Measurements from ENCODE around the gene ABCA4.

The ABCA4 gene

GRCh38 chr1:94025383-94026340, 95.3 kb downstream of the ABCA4 start:
- DNase-seq: no peak

GRCh38 chr1:94024104-94024792, 96.7 kb downstream of the ABCA4 start:
- no peak for DNase-seq

DNA sequence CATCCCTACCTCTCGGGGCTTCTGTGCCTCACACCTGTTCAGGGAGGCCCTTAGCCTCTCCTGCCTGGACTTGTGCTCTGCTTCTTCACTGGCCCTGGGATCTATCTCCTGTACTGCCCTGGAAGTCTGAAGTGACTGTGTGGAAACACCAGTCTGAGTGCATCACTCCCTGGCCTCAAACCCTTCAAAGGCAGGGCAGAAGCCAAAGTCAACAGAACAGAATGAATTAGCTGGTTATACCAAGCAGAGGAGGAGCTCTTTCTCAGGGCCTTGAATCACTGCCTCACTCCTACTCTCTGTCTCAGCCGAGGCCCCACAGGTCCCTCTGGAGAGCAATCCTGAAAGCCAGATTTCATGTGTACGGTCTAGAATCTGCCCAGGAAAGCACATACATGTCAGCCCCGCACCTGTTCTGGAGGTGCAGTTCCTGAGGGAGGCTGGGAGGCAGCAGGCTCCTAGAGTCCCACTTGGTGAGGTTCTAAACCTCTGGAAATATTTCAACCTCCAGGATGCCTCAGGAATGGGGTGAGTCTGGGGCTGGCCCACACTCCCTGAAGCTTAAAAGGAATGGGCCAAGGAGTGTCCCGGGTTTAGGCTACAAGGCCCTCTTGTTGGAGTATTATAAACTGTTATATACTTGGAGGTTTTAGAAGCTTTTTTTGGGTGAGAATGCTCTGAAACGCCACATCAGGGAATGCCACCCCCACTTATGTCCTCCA, 98.3 kb downstream of the ABCA4 start:
- DNase-seq: no peak

DNA sequence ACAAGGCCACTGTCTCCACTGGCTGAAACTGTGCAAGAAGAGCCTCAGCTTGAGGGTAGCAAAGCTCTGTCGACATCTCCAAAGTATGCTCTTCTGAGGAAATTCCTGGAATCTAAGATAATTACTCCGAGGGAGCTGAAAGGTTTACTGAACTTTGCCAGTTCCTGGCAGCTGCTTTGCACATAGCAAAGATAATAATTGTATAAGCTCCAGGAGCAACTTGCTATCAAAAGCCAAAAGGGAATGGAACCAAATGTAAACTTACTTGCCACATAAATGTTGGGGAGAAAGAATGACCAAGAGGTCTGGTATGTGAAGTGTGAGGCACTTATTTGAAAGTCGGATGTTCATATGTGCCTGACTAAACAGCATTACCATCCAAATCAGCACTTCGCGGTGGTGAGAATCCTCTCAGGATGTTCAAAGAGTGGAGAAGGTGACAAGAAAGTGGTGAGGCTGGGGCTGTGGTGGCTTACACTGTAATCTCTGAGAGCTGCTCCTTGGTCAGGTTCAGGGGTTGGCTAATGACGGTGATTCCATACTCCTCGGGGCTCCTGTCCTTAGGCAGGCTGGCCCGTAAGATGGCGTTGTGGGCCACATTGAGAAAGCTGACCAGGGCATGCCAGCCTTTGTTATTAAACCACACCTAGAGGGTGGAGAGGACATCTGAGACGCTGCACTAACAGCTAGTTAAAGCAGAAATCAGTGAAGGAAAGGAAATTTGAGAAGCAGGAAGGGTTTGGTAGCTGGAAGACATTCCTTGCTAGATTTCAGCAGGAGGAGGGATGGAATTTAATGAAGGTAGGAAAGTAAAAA, 100.0 kb downstream of the ABCA4 start:
- DNase-seq: no peak

DNA sequence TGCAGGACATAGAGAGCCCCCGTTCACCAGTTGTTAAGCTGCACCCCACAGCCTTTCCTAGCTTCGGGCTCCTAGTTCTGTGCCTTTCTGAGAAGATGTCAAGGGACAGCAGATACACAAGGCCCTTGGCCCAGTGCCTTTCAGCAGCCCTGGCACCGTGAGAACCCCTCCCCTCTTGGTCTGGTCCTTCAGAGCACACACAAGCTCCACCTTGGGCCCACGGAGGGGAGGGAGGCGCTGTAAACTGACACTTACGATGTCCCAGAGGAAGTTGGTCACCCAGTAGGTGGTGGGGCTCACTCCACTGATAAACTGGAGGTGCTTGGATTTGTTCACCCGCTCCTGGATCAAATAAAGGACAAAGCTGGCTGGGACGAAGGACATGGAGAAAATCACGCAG, 101.6 kb downstream of the ABCA4 start:
- no peak for DNase-seq

- DNase-seq: peak; percentile 29
Measured at GRCh38 chr1:94017155-94017829, 103.7 kb downstream of the ABCA4 start.

DNA sequence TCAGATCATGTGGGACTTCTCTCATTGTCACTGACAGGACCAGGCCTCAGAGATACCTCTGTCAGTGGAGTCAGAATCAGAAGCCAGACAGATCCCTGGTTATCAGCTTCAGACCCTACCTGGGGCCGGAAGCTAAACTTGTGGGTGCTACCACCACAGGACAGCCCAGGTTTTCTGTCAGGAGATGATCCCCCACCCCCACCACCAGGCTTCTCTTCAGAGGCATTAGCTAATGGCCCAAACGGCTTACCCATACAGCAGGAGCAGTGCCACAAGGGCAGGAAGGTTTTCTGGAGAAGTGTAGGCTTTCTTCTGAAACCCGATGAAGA, 105.5 kb downstream of the ABCA4 start:
- DNase-seq: no peak

DNA sequence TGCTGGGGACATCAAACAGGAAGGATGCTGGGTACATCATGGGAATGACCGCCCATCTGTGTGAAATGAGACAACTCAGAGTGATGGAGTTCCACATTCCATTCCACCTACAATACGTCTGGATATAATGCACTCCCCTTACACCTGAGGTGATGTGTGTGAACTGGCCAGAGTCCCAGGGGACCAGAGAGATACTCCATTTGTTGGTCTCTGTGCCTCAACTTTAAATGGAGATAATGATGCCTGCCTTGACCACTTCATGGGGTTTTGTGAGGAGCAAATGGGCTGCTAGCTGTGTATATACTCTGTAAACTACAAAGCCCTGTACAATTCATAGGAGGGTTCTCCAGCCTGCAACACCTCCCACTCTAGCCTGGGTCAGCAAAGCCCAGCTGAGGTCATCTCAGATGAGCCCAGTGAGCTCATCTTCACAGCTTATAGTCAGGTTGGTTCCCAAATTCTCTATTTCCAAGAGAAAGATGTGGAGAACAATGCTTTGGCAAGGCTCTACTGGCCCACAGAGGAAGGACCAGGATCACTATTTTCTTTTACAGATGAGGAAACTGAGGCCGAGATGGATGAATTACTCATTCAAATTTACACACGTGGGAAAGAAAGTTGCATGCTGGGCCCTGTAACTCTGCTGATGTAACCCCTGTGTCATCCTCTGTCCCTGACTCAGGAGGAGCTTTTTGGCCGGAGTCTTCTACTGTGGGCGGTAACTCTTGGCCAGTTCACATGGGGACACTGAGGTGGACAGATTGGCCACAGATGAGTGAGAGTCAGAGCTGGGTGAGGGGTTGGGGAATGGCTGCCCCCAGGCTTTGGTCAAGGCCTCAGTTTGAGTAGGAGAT, 106.1 kb downstream of the ABCA4 start:
- no peak for DNase-seq

GRCh38 chr1:94014087-94014486, 106.9 kb downstream of the ABCA4 start:
- no peak for DNase-seq

DNA sequence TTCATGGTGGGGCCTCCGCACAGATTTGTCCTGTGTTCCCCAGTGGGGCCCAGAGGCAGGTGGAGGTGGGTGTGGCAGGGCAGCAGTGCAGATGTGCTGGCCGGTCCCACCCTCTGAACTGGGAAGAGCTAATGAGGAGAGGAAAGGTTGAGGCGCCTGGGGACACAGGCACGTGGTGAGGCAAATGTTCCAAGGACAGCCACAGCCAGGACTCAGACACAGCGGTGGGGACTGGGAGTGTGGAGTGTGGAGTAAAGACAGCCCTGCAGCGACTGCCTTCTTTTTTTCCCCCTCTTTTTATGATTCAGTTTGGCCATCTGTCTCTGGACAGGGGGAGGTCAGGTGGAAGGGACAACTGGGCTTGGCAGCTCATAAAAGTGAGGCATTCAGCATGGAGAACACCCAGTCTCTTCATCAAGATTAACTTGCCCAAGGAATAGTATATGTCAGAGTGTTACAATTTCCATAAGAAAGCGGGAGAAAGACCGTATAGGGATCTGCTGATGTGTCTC, 107.5 kb downstream of the ABCA4 start:
- no peak for DNase-seq

DNA sequence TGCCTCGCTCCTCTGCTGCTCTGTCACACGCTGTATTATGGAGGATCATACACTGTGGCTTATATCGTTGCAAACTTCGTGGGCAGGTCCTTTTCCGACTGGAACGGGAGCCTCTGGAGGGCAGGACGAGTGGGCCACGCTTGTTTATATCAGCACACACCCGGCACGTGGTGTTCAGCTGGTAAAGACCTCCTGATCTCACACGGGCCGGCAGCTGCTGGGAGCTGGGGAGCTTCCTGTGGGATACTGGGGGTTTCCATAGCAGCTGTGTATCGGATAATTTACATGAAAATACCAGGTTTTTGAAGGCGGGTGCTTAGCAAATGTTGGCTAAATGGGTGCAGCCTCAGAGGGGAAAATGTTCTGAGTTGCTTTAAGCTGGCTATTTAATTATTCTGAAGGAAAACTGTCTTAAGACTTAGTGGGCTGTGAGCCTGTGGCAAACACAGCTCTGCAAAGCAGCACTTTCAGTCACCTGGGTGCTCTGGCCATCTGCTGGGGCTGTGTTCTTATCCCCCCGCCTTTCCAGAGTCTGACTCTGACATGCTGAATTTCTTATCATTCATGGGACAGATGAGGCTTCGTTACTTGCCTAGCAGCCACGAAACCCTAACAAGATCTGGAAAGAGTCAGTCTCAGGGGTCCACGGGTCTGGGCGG, 108.1 kb downstream of the ABCA4 start:
- no peak for DNase-seq

DNA sequence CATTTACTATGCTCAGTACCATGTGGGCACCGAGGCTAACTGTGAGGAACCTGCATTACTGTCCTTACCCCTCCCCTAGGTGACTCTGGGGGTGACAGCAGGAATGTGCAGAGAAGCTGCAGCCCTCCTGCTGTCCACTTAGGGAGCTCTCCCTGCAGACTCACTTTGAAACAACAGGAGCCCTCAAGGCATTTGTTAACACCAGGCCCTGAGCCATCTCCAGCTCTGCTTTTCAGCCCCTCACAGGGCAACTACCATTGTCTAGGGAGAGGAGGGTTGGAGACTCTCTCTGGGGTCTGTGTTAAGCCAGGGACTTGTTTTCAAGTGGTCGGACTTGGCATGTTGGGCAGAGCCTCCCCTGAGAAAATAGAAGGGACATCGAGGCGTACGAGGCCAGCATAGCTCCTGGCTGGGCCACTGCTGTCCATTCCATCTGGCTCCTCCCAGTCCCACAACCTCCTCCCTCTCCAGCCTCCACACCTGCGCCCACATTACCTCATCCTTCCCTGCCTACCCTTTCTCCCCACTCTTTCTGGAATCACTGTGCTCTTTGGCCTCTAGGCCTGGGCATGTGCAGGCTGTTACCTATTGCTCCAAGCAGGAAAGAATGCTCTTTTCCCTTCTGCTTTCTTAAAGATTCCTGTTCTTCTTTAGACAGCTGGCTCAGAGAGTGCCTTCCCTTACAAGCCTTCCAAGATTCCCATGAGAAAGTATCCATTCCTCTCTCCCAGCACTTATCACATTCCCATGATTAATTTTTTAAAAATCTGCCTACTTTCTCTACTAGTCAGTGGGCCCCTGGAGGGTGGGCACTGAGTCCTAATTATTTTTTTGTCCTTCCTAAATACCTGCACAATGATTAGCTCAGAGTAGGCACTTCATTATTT, 109.0 kb downstream of the ABCA4 start:
- no peak for DNase-seq

- no peak for DNase-seq
Measured at GRCh38 chr1:94011129-94011528, 109.8 kb downstream of the ABCA4 start.

- DNase-seq: no peak
Measured at GRCh38 chr1:94009304-94009703, 111.6 kb downstream of the ABCA4 start.

DNA sequence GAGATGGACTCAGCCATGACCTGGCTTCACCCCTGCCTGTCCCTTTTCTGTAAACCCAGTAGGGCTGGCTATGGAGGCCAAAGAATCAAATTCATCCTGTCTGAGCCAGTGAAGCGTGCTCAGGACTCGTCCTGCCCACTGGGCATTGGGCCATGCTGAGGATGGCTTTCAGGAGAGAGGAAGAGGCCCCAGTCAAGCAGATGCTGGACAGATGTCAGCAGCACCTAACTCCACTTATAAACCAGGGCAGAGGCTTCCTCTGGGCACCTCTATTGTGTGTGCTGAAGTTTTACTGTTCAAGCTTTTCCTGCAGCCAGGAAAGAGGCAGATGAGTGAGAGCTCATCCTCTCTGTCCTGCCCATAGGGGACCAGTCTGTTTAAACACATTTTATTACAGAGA, 114.3 kb downstream of the ABCA4 start:
- no peak for DNase-seq

DNA sequence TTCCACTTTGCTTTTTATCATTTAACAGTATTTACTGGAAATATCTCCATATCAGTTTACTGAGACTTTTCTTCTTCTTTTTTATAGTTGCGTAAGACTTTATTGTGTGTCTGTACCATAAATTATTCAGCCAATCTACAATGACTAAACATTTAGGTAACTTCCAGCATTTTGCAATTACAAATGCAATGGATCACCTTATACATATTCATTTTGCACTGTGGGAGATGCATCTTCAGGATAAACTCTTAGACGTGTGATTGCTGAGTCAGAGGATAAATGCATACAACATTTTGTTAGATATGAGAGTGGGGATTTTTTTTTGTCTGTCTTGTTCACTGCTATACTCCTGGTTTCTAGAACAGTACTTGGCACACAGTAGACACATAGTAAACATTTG, 116.0 kb downstream of the ABCA4 start:
- DNase-seq: no peak

- DNase-seq: no peak
Measured at GRCh38 chr1:94002046-94002787, 118.7 kb downstream of the ABCA4 start.

GRCh38 chr1:94001397-94002045, 119.4 kb downstream of the ABCA4 start:
- DNase-seq: no peak

Measured in CD4-positive, alpha-beta T cell treated with Interleukin-15 for 1 hour (primary cell).